Measurements from ENCODE around the gene TTC34.

- TF ChIP-seq CTCF (IDR thresholded peaks at IDR 0.05) (no peak), EP300 (IDR thresholded peaks at IDR 0.05) (no peak), POLR2A (IDR thresholded peaks at IDR 0.05) (no peak), POLR2AphosphoS5 (IDR thresholded peaks at IDR 0.05) (no peak)
Measured at GRCh38 chr1:2628933-2629626, 172.4 kb downstream of the TTC34 start.

Measured in gastroesophageal sphincter (tissue), 3 donors.